NK-92 treated with Interleukin-12 subunit alpha and Interleukin-12 subunit beta, amount 100 ng/mL, for 24 hours (cell line): ENCODE data around the gene NUDT7.

Experiments used
- DNase-seq: peaks from one replicate; lab custom pipeline; 2025; lab: John Stamatoyannopoulos, UW

NUDT7 gene

GRCh38 chr16:77722309-77723107 lies at the start of gene NUDT7:
TSS of gene NUDT7 (plus strand) at chr16:77722514. CDS start at chr16:77722583, 69 bp downstream.
- peak; percentile 87 for DNase-seq

- DNase-seq: no peak
Observed at GRCh38 chr16:77674888-77675287, 47.4 kb upstream of the NUDT7 start.

- DNase-seq: peak; percentile 7
Observed at GRCh38 chr16:77675464-77676324, 46.6 kb upstream of the NUDT7 start.

DNA sequence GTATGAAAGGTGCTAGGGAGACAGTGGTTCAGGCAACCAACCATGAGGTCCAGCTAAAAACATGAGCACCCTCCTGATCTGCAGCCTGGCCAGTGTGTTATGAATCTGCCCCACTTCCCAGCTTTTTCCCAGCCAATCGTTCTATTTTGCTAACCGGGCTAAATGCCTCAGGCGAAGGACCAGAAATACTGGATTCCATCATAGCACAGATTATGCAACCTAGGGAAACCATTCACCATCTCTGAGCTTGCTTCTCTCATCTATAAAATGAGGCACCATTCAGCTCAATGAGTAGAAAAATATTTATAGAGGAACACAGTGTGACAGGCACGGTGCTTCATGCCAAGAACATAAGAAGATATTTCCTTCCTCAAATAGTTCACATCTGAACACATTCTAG lies 45.2 kb upstream of the NUDT7 start:
- no peak for DNase-seq

GRCh38 chr16:77679391-77679790 lies 42.9 kb upstream of the NUDT7 start:
- DNase-seq: no peak

- no peak for DNase-seq
Observed at GRCh38 chr16:77679901-77680300, 42.4 kb upstream of the NUDT7 start.

- no peak for DNase-seq
Observed at GRCh38 chr16:77680496-77680895, 41.8 kb upstream of the NUDT7 start.

GRCh38 chr16:77682586-77682985 lies 39.7 kb upstream of the NUDT7 start:
- DNase-seq: no peak

- no peak for DNase-seq
Observed at GRCh38 chr16:77683397-77684180, 38.7 kb upstream of the NUDT7 start.

DNA sequence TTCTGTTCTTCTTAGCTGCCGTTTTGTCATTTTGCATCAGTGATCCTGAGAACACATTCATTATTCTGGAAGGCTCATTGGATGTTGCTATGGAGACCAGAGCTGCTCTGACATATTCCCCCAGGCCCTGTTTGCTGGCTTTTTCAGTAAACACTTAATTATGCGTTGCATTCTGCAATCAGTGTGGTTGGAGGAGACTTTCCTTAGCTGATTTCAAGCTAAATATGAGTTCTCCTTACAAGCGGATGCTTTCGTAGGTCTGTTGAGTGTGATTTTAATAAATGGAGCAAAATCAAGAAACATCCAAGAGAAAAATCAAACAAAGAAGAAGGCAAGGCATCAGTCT lies 38.2 kb upstream of the NUDT7 start:
- no peak for DNase-seq

DNA sequence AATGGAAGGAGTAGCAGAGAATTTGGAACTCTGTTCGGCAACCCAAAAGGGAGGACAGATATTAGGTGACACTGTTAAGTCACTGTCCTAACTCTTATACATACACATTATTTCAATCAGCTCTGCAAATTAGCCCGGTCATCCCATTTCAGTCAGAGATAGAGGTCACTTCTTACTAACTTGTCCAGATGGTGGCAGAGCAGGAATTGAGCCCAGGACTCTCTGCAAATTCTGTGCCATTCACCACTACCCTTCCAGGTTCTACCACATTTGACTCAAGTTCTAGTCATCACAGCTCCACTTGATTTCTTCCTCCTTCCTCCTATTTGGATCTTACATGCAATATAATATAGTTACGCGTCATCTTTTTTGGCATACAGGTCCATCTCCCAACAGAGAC lies 35.9 kb upstream of the NUDT7 start:
- no peak for DNase-seq

DNA sequence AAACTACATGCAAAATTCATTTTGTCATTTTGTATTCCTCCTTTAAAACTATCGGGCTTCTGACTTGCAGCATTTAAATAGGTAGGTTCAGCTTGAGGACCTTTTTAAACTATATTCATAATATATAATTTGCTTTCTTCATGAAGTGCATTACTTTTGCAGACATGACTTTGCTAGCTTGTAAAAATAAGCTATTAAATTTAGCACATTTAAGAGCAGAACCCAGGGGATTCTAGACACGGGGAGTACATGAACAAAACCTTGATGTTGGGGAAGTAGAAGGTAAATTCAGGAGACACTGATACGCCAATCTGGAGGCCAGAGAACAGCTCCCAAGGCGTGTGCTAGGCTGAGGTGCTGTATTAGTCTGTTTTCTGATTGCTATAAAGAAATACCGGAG lies 32.3 kb upstream of the NUDT7 start:
- DNase-seq: no peak

- no peak for DNase-seq
Observed at GRCh38 chr16:77690416-77690815, 31.9 kb upstream of the NUDT7 start.

DNA sequence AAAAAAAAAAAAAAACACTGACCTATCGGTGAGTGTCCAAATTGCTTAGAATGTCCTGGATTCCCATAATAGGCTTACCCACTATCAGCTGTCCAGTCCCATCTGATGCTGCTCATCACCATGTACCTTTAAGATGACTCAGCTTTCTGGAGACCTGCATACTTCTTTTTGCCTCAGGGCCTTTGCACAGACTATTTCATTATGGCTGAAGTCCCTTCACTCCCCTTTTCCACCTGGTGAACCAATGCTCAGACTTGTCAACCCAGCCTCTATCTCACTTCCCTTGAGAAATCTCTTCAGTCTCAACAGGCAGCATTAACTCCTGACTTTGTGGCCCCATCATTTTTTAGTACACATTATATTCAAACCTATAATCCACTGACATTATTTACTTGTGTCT lies 29.7 kb upstream of the NUDT7 start:
- no peak for DNase-seq

DNA sequence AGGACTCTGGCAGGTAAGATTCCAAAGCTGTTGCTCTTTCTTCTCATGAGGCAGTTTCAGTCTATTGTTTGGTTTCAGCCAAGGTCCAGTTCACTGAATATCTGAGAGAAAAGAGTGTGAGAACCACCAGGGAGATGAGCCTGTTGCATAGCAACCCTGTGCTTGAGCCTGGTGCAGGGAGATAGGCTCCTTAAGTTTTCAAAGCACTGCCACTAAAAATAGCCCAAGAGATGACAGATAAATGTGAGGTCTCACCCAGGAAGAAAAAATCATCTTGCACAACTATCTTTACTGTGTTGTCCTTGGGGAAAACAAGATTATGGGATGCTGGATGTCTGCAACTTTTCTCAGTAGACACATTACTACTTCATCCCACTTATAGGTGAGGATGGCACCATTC lies 26.2 kb upstream of the NUDT7 start:
- no peak for DNase-seq

- no peak for DNase-seq
Observed at GRCh38 chr16:77700846-77701245, 21.5 kb upstream of the NUDT7 start.

- DNase-seq: no peak
Observed at GRCh38 chr16:77705351-77705750, 17.0 kb upstream of the NUDT7 start.

- no peak for DNase-seq
Observed at GRCh38 chr16:77711179-77711578, 11.1 kb upstream of the NUDT7 start.

DNA sequence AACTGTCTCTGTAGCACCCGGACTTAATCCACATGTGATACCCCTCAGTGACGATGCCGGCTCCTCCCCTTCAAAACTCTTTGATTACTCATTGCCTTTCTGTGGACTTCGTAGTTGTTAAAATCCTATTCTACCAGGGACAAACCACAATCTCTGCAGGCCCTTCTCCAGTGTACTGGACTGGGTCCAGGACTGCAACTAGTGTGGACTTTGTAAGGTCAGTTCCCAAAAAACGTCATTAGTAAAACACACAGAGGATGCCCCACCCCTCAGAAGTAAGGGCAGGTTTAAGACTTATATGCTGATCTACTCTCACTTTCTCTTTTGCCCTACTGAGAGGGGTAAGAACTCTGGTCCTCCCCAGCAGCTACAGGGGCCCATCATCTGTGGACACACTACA lies 10.5 kb upstream of the NUDT7 start:
- DNase-seq: no peak

DNA sequence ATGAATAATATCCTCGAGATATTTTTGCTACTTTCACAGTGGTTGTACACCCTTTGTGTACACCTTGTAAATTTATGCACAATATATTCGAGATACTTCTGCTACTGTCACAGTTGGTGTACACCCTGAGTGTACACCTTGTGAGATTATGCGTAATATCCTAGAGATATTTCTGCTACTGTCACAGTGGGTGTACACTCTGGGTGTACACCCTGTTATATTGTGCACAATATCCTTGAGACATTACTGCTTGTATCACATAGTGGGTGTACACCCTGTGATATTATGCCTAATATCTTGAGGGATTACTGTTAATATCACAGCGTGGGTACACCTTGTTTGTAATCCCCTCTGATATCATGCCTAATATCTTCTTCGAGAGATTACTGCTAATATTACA lies 7.2 kb upstream of the NUDT7 start:
- DNase-seq: no peak

- DNase-seq: no peak
Observed at GRCh38 chr16:77721752-77722308, 484 bp upstream of the NUDT7 start.

DNA sequence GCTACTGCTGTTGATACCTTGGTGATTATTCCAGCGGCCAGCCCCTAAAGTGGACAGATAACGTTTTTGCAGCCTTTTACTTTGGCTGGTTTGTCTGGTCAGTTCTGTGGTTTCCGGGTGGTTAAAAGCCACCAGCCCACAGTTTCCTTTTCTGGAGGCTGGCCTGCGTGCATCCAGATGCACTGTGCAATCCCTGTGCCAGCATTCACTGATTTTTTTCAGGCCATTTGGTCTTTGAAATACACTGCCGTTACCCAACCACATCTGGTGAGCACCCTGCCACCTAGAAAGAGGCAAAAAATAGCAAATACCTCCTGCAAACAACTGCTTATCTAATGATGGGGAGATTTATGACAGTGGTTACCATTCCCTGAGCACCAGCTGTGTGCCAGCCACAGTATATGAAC lies 797 bp downstream of the NUDT7 start:
- no peak for DNase-seq
